HepG2 (cell line): ENCODE results near the gene AMZ2. TPM values are rescaled to one million over a fixed set of nuclear protein-coding genes. Genes with fewer than 3 reads are reported as not detected.

ENCODE experiments used
- EHMT2 ChIP-seq: fragments of 200-600 bp; sonication (generic); IDR thresholded peaks from 2 replicates; pipeline ENCODE4 v1.7.0; 2017; ENCODE audit warnings: antibody characterized with exemption, low read depth, low read length, borderline replicate concordance
- ELF1 ChIP-seq: sonication (generic); formaldehyde crosslinking; IDR thresholded peaks from 2 replicates; pipeline ENCODE4 v1.4.0; 2020; ENCODE audit warnings: missing genetic modification reagents
- ESRRA ChIP-seq: sonication (generic); formaldehyde crosslinking; IDR thresholded peaks from 2 replicates; pipeline ENCODE4 v1.5.1; 2020; ENCODE audit warnings: mild to moderate bottlenecking, low read depth, missing genetic modification reagents
- EZH2 ChIP-seq: conservative IDR thresholded peaks from 2 replicates; pipeline ENCODE4 v1.6.1; 2012; ENCODE audit warnings: mild to moderate bottlenecking, low read depth, low read length, moderate library complexity
- HDAC2 ChIP-seq: sonication (generic); formaldehyde crosslinking; IDR thresholded peaks from 2 replicates; pipeline ENCODE4 v1.4.0; 2020; ENCODE audit warnings: missing genetic modification reagents
- HNF4G ChIP-seq, 2 experiments: sonication (generic) in 1 of 2; formaldehyde crosslinking in 1 of 2; IDR thresholded peaks; 2 replicates each; pipeline versions ENCODE4 v1.4.0 to v1.6.1; 2011 to 2020; ENCODE audit warnings: borderline replicate concordance in 2 of 2, low read depth in 2 of 2, mild to moderate bottlenecking in 2 of 2, low read length in 1 of 2, missing genetic modification reagents in 1 of 2, moderate library complexity in 1 of 2
- HNRNPK ChIP-seq: fragments of 200-400 bp; formaldehyde crosslinking; IDR thresholded peaks from 2 replicates; pipeline ENCODE4 v1.6.1; 2018; ENCODE audit warnings: low read length, low read depth, moderate library complexity, mild to moderate bottlenecking; ENCODE audit not compliant: poor library complexity, severe bottlenecking
- IRF2 ChIP-seq: IDR thresholded peaks from 2 replicates; pipeline ENCODE4 v1.6.1; 2018; ENCODE audit warnings: missing genetic modification reagents, missing compliant biosample characterization
- MATR3 ChIP-seq: sonication (generic); formaldehyde crosslinking; IDR thresholded peaks from 2 replicates; pipeline ENCODE4 v1.4.0; 2020; ENCODE audit warnings: missing genetic modification reagents
- NFYB ChIP-seq: sonication (generic); formaldehyde crosslinking; IDR thresholded peaks from 2 replicates; pipeline ENCODE4 v1.4.0; 2020; ENCODE audit warnings: missing genetic modification reagents
- PTBP1 ChIP-seq: fragments of 200-400 bp; formaldehyde crosslinking; IDR thresholded peaks from 2 replicates; pipeline ENCODE4 v1.6.1; 2018; ENCODE audit warnings: low read length, low read depth; ENCODE audit not compliant: poor library complexity, severe bottlenecking
- RFXAP ChIP-seq: sonication (generic); formaldehyde crosslinking; IDR thresholded peaks from 2 replicates; pipeline ENCODE4 v1.4.0; 2020; ENCODE audit warnings: missing genetic modification reagents, borderline replicate concordance
- SKI ChIP-seq: fragments of 450-650 bp; IDR thresholded peaks from one replicate; pipeline ENCODE4 v1.6.1; 2018; ENCODE audit warnings: mild to moderate bottlenecking; ENCODE audit not compliant: partially characterized antibody
- SRY ChIP-seq: sonication (generic); formaldehyde crosslinking; IDR thresholded peaks from 2 replicates; pipeline ENCODE4 v1.8.0; 2022; ENCODE audit warnings: mild to moderate bottlenecking, missing genetic modification reagents
- ZBTB7B ChIP-seq: sonication (generic); formaldehyde crosslinking; IDR thresholded peaks from 2 replicates; pipeline ENCODE4 v1.4.0; 2020; ENCODE audit warnings: missing genetic modification reagents
- ZNF292 ChIP-seq: sonication (generic); formaldehyde crosslinking; IDR thresholded peaks from 2 replicates; pipeline ENCODE4 v1.8.1; 2022; ENCODE audit warnings: mild to moderate bottlenecking, low read depth, missing genetic modification reagents, borderline replicate concordance
- polyA plus RNA-seq, 8 experiments: library from polyadenylated mRNA; depleted of rRNA in 3 of 8; stranded (reverse) in 7 of 8; unstranded in 1 of 8; fragments of >200 nt; fragmentation: Illumina TruSeq in 4 of 8; extraction: Trizol in 4 of 8; gene quantifications; 2 replicates each; pipeline versions ENCODE4 v1.2.1 to v1.2.3, GENCODE V29; 2011 to 2016; ENCODE audit warnings: low read depth in 4 of 8, missing spikeins in 1 of 8, mixed read lengths in 1 of 8; ENCODE audit not compliant: insufficient read depth in 1 of 8
- total RNA-seq, 5 experiments: library from RNA; depleted of rRNA; stranded (reverse); fragments of >200 nt; fragmentation: Illumina TruSeq; extraction: Trizol; gene quantifications; 2 replicates each; pipeline ENCODE4 v1.2.3, GENCODE V29; 2016; ENCODE audit warnings: low read depth in 1 of 5
- TF ChIP-seq, protein P1 (sequence below): sonication (generic); formaldehyde crosslinking; IDR thresholded peaks from 2 replicates; pipeline ENCODE4 v1.9.0; 2022; ENCODE audit warnings: missing genetic modification reagents, mild to moderate bottlenecking, borderline replicate concordance
- TF ChIP-seq, protein P2 (sequence below): sonication (generic); formaldehyde crosslinking; IDR thresholded peaks from 2 replicates; pipeline ENCODE4 v1.4.0; 2020; ENCODE audit warnings: missing genetic modification reagents
- TF ChIP-seq, protein P3 (sequence below): IDR thresholded peaks from 2 replicates; pipeline ENCODE4 v1.6.1; 2016; ENCODE audit warnings: low read depth, control low read depth
- TF ChIP-seq, protein P4 (sequence below): sonication (generic); formaldehyde crosslinking; IDR thresholded peaks from 2 replicates; pipeline ENCODE4 v1.5.0; 2020; ENCODE audit warnings: mild to moderate bottlenecking, missing genetic modification reagents
- TF ChIP-seq, protein P5 (sequence below): sonication (generic); formaldehyde crosslinking; IDR thresholded peaks from 2 replicates; pipeline ENCODE4 v1.5.0; 2020; ENCODE audit warnings: missing genetic modification reagents, mild to moderate bottlenecking, borderline replicate concordance

AMZ2 gene
- total and polyA plus RNA-seq, 2 of the 13 experiments (the other 11 are each of a cell fraction or from before 2014, with no cell fraction given): 86.9 to 90.2 TPM

DNA sequence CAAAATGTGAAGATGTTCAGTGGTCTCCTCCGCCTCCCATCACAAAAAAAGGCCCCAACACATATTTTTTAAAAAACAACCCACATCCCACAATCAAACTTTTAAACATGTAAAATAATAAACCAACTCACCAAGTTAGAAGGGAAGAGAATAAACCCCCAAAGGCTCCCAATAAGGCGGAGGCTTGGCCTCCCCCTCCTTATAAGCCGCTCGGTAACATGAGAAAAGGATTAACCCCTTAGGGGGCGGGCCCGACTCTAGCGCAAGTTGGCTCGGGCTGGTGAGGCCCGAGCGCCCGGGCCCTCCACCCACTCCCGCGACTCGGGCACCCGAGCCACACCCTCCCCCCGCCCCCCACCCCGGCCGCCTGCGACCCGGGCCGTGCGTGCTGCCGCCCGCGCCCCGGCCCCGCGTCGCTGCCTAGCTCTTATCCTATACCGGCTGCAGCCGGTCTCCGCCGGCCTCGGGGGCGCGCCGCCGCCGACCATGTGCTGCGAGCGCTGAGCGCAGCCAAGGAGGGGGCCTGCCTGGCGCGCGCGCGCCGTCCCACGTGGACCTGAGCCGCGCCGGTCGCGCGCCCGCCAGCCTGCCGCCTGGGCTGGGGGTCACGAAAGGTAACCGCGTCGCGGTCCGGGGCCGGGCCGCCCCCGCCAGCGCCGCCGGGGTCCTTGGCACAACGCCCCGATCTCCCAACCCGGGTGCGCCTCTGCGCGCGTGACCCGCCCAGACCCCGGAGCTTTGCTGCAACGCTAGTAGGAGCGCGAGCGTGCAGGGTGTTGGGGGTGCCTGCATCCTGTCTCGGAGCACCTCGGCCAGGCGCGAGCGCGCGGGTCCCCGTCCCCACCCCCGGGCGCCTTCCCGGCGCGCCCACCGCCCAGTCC lies 43.4 kb downstream of the AMZ2 start, which contains the start of the genes ARSG and SLC16A6 (continued):
- TF ChIP-seq, protein P1, sequence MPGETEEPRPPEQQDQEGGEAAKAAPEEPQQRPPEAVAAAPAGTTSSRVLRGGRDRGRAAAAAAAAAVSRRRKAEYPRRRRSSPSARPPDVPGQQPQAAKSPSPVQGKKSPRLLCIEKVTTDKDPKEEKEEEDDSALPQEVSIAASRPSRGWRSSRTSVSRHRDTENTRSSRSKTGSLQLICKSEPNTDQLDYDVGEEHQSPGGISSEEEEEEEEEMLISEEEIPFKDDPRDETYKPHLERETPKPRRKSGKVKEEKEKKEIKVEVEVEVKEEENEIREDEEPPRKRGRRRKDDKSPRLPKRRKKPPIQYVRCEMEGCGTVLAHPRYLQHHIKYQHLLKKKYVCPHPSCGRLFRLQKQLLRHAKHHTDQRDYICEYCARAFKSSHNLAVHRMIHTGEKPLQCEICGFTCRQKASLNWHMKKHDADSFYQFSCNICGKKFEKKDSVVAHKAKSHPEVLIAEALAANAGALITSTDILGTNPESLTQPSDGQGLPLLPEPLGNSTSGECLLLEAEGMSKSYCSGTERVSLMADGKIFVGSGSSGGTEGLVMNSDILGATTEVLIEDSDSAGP (CRISPR knock-in tag): no peak
- TF ChIP-seq ELF1: no peak
- TF ChIP-seq HNRNPK: no peak
- TF ChIP-seq, protein P2, sequence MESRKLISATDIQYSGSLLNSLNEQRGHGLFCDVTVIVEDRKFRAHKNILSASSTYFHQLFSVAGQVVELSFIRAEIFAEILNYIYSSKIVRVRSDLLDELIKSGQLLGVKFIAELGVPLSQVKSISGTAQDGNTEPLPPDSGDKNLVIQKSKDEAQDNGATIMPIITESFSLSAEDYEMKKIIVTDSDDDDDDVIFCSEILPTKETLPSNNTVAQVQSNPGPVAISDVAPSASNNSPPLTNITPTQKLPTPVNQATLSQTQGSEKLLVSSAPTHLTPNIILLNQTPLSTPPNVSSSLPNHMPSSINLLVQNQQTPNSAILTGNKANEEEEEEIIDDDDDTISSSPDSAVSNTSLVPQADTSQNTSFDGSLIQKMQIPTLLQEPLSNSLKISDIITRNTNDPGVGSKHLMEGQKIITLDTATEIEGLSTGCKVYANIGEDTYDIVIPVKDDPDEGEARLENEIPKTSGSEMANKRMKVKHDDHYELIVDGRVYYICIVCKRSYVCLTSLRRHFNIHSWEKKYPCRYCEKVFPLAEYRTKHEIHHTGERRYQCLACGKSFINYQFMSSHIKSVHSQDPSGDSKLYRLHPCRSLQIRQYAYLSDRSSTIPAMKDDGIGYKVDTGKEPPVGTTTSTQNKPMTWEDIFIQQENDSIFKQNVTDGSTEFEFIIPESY (CRISPR knock-in tag): no peak
- TF ChIP-seq, protein P3, sequence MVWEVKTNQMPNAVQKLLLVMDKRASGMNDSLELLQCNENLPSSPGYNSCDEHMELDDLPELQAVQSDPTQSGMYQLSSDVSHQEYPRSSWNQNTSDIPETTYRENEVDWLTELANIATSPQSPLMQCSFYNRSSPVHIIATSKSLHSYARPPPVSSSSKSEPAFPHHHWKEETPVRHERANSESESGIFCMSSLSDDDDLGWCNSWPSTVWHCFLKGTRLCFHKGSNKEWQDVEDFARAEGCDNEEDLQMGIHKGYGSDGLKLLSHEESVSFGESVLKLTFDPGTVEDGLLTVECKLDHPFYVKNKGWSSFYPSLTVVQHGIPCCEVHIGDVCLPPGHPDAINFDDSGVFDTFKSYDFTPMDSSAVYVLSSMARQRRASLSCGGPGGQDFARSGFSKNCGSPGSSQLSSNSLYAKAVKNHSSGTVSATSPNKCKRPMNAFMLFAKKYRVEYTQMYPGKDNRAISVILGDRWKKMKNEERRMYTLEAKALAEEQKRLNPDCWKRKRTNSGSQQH (CRISPR knock-in tag): 0 out of 2 replicates have a peak, but pooled peaks have one; percentile 24
- TF ChIP-seq HNF4G (IDR thresholded peaks at IDR 0.05; ENCODE audit: borderline replicate concordance, low read depth, low read length): no peak
- TF ChIP-seq HNF4G (CRISPR knock-in tag; IDR thresholded peaks at IDR 0.05; ENCODE audit: borderline replicate concordance, low read depth): no peak
- TF ChIP-seq ESRRA (CRISPR knock-in tag): peak; percentile 33; the same call in 1 of the 2 replicates
- no peak for TF ChIP-seq NFYB (CRISPR knock-in tag)
- TF ChIP-seq RFXAP: peak; percentile 72
- TF ChIP-seq IRF2: no peak; the same call in 1 of the 2 replicates
- TF ChIP-seq EZH2: no peak
- TF ChIP-seq EHMT2: no peak
- no peak for TF ChIP-seq PTBP1
- TF ChIP-seq SRY: no peak; the same call in 1 of the 2 replicates
- TF ChIP-seq ZNF292: no peak
- no peak for TF ChIP-seq ZBTB7B (CRISPR knock-in tag)
- TF ChIP-seq SKI: no peak
- no peak for TF ChIP-seq HDAC2 (CRISPR knock-in tag)
- TF ChIP-seq MATR3 (CRISPR knock-in tag): no peak
- TF ChIP-seq, protein P4, sequence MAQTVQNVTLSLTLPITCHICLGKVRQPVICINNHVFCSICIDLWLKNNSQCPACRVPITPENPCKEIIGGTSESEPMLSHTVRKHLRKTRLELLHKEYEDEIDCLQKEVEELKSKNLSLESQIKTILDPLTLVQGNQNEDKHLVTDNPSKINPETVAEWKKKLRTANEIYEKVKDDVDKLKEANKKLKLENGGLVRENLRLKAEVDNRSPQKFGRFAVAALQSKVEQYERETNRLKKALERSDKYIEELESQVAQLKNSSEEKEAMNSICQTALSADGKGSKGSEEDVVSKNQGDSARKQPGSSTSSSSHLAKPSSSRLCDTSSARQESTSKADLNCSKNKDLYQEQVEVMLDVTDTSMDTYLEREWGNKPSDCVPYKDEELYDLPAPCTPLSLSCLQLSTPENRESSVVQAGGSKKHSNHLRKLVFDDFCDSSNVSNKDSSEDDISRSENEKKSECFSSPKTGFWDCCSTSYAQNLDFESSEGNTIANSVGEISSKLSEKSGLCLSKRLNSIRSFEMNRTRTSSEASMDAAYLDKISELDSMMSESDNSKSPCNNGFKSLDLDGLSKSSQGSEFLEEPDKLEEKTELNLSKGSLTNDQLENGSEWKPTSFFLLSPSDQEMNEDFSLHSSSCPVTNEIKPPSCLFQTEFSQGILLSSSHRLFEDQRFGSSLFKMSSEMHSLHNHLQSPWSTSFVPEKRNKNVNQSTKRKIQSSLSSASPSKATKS (CRISPR knock-in tag): no peak
- TF ChIP-seq, protein P5, sequence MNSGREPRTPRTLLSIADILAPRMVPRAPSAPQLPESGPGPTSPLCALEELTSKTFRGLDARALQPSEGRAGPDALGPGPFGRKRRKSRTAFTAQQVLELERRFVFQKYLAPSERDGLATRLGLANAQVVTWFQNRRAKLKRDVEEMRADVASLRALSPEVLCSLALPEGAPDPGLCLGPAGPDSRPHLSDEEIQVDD (CRISPR knock-in tag): no peak
